DOHH2 (cell line): ENCODE data around the gene GBF1.

Experiments used
- H3F3A ChIP-seq: fragments of 200-600 bp; sonication (generic), shearing (Covaris generic); 2 replicates; pipeline ENCODE4 v1.6.0; 2016; ENCODE audit warnings: antibody characterized with exemption, mild to moderate bottlenecking; ENCODE audit not compliant: control insufficient read depth, insufficient read depth
- H3K27ac ChIP-seq: fragments of 200-600 bp; sonication (generic); 2 replicates; pipeline ENCODE4 v1.5.1; 2014; ENCODE audit warnings: low read depth, mild to moderate bottlenecking, low read length, moderate library complexity
- H3K27me3 ChIP-seq: fragments of 200-600 bp; sonication (generic); 2 replicates; pipeline ENCODE4 v1.6.1; 2014; ENCODE audit warnings: mild to moderate bottlenecking, low read length, mixed read lengths; ENCODE audit not compliant: control insufficient read depth
- H3K36me3 ChIP-seq: fragments of 200-600 bp; sonication (generic); 2 replicates; pipeline ENCODE4 v1.6.1; 2014; ENCODE audit warnings: mild to moderate bottlenecking, low read length, moderate library complexity, mixed read lengths; ENCODE audit not compliant: control insufficient read depth
- H3K4me1 ChIP-seq: fragments of 200-600 bp; sonication (generic); 2 replicates; pipeline ENCODE4 v1.6.1; 2014; ENCODE audit warnings: mild to moderate bottlenecking, low read length, mixed read lengths; ENCODE audit not compliant: control insufficient read depth
- H3K4me2 ChIP-seq: fragments of 200-600 bp; sonication (generic); 2 replicates; pipeline ENCODE4 v1.6.0; 2014; ENCODE audit warnings: mild to moderate bottlenecking, low read length, moderate library complexity
- H3K4me3 ChIP-seq: fragments of 200-600 bp; sonication (generic); 2 replicates; pipeline ENCODE4 v1.5.1; 2014; ENCODE audit warnings: mild to moderate bottlenecking, low read length, mixed read lengths
- H3K79me2 ChIP-seq: fragments of 200-600 bp; sonication (generic); 2 replicates; pipeline ENCODE4 v1.6.1; 2014; ENCODE audit warnings: mild to moderate bottlenecking, low read length, mixed read lengths; ENCODE audit not compliant: control insufficient read depth
- H3K9me2 ChIP-seq: fragments of 200-600 bp; sonication (generic); replicated peaks from 2 replicates; pipeline ENCODE4 v1.6.1; 2014; ENCODE audit warnings: mild to moderate bottlenecking, low read length, mixed read lengths; ENCODE audit not compliant: control insufficient read depth
- H3K9me3 ChIP-seq: fragments of 200-600 bp; sonication (generic); 2 replicates; pipeline ENCODE4 v1.6.1; 2014; ENCODE audit warnings: antibody characterized with exemption, low read length, mixed read lengths; ENCODE audit not compliant: control insufficient read depth, insufficient read depth
- H4K20me1 ChIP-seq: fragments of 200-600 bp; sonication (generic); 2 replicates; pipeline ENCODE4 v1.6.0; 2014; ENCODE audit warnings: low read depth, mild to moderate bottlenecking, antibody characterized with exemption, low read length, moderate library complexity; ENCODE audit not compliant: control insufficient read depth, insufficient read depth
- EZH2phosphoT487 ChIP-seq: fragments of 200-600 bp; sonication (generic); IDR thresholded peaks from 2 replicates; pipeline ENCODE4 v1.6.1; 2017; ENCODE audit warnings: borderline replicate concordance, mild to moderate bottlenecking, antibody characterized with exemption, low read length, moderate library complexity, mixed read lengths
- TF ChIP-seq, protein P1 (sequence below): fragments of 200-600 bp; sonication (generic); IDR thresholded peaks from one replicate; pipeline ENCODE4 v1.5.1; 2014; ENCODE audit warnings: antibody characterized with exemption, mild to moderate bottlenecking, low read depth, low read length; ENCODE audit not compliant: poor library complexity, severe bottlenecking

The GBF1 gene

DNA sequence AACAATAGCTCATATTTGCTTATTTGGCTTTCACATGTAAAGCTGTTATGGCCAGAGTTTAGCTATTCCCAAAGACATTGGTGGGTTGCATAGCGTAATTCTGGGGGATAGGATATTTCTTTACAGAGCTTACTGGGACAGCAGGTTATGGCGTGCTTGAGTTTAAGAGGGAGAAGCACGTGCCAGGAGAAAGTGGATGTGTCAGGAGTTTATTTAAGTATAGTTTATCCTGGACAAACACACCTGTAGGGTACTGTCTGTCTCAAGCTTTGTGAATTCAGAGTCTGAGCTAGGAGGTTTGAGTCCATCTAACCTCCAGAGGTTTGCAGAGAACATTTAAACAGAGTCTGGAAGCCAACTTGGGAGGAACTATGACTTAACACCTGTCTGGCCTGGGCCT lies 21.3 kb downstream of the GBF1 start:
- H3F3A ChIP-seq, result no peaks in the 10 kb centered on the region
- no peak overlapping the region for H3K4me3 ChIP-seq
- no peaks in the 10 kb centered on the region for H3K9me3 ChIP-seq
- H4K20me1 ChIP-seq, result 0 out of 2 replicates have a peak, but pooled peaks cover 2% of the 10 kb centered on the region
- TF ChIP-seq, protein P1, sequence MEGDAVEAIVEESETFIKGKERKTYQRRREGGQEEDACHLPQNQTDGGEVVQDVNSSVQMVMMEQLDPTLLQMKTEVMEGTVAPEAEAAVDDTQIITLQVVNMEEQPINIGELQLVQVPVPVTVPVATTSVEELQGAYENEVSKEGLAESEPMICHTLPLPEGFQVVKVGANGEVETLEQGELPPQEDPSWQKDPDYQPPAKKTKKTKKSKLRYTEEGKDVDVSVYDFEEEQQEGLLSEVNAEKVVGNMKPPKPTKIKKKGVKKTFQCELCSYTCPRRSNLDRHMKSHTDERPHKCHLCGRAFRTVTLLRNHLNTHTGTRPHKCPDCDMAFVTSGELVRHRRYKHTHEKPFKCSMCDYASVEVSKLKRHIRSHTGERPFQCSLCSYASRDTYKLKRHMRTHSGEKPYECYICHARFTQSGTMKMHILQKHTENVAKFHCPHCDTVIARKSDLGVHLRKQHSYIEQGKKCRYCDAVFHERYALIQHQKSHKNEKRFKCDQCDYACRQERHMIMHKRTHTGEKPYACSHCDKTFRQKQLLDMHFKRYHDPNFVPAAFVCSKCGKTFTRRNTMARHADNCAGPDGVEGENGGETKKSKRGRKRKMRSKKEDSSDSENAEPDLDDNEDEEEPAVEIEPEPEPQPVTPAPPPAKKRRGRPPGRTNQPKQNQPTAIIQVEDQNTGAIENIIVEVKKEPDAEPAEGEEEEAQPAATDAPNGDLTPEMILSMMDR, result no peak
- TF ChIP-seq EZH2phosphoT487, result no peak
- no peaks in the 10 kb centered on the region for H3K27me3 ChIP-seq
- peaks cover 17% of the 10 kb centered on the region; the same call in 1 of the 2 replicates for H3K79me2 ChIP-seq
- H3K9me2 ChIP-seq, result no peaks in the 10 kb centered on the region
- H3K4me2 ChIP-seq, result no peak overlapping the region
- peaks cover under 1% of the 10 kb centered on the region for H3K4me1 ChIP-seq
- H3K27ac ChIP-seq, result no peak overlapping the region
- peaks cover 26% of the 10 kb centered on the region for H3K36me3 ChIP-seq

DNA sequence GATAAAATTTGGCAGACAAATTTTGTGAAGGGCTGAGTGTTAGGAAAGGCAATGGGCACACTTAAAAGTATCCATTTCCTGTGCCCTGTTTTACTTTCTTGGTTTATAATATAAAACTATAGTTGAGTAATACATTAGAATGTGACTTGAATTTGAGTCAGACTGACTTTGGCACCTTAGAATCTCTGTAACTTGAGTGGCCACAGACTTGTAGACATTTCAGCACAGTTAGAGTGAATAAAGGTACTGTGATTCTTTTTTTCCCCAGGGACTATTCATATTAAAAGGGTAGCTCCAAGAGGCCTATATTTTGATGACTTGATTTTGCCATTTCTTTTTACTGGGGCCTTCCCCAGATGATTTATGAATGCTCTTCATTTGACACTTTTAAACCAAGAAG lies 22.4 kb downstream of the GBF1 start:
- H3K9me3 ChIP-seq, result no peaks in the 10 kb centered on the region
- no peak overlapping the region for H3K27ac ChIP-seq
- peaks cover 16% of the 10 kb centered on the region for H3K36me3 ChIP-seq
- 0 out of 2 replicates have a peak, but pooled peaks cover 2% of the 10 kb centered on the region for H4K20me1 ChIP-seq
- H3K4me2 ChIP-seq, result no peak overlapping the region
- peaks cover 24% of the 10 kb centered on the region for H3K79me2 ChIP-seq
- H3K27me3 ChIP-seq, result no peaks in the 10 kb centered on the region
- no peak overlapping the region for H3K4me3 ChIP-seq
- H3K9me2 ChIP-seq, result no peaks in the 10 kb centered on the region
- H3K4me1 ChIP-seq, result peaks cover 6% of the 10 kb centered on the region
- TF ChIP-seq, protein P1, result no peak
- TF ChIP-seq EZH2phosphoT487, result no peak
- H3F3A ChIP-seq, result no peaks in the 10 kb centered on the region

DNA sequence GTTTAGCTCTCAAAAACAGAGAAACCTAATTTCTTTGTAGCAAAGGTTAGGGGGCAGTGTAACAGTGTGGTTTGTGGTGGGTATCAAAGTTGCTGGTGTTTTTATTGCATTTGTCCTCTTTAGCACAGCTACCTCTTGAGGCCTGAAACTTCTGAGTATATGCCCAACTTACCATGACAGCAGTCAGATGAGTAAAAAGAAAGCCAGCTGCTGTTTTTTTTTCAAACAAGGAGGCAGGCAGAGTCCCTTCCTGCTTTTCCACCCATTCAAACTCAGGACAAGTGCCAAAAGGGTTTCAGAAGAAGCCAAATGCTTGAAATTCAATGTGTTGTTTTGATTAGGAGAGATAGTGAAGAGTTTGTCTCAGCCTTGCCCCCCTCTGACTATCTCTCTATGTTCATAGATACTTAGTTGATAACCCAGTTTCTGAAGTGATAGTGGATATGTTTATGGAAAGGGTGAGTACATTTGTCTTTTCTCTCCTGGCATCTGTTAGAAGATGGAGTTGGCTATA lies 23.1 kb downstream of the GBF1 start:
- H3K79me2 ChIP-seq, result peaks cover 28% of the 10 kb centered on the region

More for the DNA sequence above, 23.1 kb downstream of the GBF1 start:
- H3K27me3 ChIP-seq, result no peaks in the 10 kb centered on the region
- H3F3A ChIP-seq, result no peaks in the 10 kb centered on the region
- no peak overlapping the region for H3K4me3 ChIP-seq
- H3K9me3 ChIP-seq, result no peaks in the 10 kb centered on the region
- H3K27ac ChIP-seq, result no peak overlapping the region
- 0 out of 2 replicates have a peak, but pooled peaks cover 2% of the 10 kb centered on the region for H4K20me1 ChIP-seq
- no peak for TF ChIP-seq EZH2phosphoT487
- TF ChIP-seq, protein P1, result no peak
- H3K4me1 ChIP-seq, result peaks cover 6% of the 10 kb centered on the region
- H3K36me3 ChIP-seq, result peaks cover 15% of the 10 kb centered on the region
- H3K4me2 ChIP-seq, result no peak overlapping the region
- no peaks in the 10 kb centered on the region for H3K9me2 ChIP-seq
